ENCODE results near the gene SAPCD2.

The SAPCD2 gene

DNA sequence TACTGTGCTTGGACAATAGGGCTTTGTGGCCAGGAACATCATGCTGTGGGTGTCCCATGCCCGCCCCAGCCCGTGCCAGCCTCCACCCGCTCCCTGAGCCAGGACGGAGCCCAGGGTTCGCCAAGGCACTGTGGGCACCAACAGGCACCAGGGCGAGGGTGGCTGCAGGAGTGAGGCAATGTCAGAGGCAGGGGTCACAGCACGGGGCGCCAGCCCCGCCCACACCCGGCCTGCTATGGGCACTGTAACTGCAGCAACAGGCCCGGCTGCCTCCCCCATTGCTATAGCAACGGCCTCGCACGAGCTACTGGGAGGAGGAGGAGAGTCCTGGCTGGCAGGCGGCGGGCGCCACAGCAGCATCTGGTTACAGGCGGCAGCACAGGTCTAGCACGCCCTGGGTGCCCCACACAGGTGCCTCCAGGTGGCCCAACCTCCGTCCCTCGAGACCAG is 44.8 kb downstream of the SAPCD2 start:
- TF ChIP-seq, protein P1, sequence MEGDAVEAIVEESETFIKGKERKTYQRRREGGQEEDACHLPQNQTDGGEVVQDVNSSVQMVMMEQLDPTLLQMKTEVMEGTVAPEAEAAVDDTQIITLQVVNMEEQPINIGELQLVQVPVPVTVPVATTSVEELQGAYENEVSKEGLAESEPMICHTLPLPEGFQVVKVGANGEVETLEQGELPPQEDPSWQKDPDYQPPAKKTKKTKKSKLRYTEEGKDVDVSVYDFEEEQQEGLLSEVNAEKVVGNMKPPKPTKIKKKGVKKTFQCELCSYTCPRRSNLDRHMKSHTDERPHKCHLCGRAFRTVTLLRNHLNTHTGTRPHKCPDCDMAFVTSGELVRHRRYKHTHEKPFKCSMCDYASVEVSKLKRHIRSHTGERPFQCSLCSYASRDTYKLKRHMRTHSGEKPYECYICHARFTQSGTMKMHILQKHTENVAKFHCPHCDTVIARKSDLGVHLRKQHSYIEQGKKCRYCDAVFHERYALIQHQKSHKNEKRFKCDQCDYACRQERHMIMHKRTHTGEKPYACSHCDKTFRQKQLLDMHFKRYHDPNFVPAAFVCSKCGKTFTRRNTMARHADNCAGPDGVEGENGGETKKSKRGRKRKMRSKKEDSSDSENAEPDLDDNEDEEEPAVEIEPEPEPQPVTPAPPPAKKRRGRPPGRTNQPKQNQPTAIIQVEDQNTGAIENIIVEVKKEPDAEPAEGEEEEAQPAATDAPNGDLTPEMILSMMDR (IDR thresholded peaks at IDR 0.05; ENCODE audit: borderline replicate concordance, insufficient read depth, low read depth, low read length), result no peak
- no peak overlapping the region for H3K4me3 ChIP-seq (ENCODE audit: low read depth, low read length)

DNA sequence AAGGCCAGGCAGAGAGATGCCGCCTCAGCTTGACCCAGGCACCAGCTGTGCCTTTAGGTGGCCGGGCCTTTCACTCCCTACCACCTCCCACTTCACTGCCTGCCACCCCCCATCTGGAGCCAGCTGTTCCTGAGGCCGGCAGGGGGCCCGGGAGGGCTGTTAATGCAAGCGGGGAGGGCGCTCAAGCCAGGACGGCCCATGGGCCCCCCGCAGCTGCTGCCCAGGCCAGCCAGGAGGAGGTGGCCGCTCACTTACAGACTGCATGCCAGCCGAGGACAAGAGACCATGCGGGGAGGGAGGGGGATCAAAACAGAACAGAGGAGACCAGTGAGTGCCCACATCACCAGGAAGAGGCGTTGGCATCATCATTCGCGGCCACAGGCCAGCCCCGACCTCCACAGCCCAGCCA is 46.8 kb downstream of the SAPCD2 start:
- TF ChIP-seq, protein P1 (IDR thresholded peaks at IDR 0.05; ENCODE audit: borderline replicate concordance, insufficient read depth, low read depth, low read length), result no peak
- no peak overlapping the region for H3K4me3 ChIP-seq (ENCODE audit: low read depth, low read length)

DNA sequence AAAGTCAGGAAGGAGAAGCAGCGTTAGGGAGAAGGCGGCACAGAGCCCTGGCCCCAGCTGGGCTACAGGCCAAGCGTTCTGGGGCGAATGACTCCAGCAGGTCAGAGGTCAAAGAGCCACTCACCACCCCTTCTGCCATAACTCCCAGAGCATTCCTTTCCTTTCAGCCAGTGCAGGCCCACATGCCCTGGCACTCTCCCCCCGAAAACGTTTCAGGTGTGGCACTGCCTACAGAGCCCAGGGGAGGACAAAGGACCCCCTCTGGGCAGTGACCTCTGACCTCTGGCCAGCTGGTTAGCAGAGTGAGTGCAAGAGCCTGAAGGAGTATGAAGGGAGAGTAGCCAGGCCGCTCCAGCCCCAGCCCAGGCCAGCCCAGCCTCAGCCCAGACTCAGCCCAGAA is 47.2 kb downstream of the SAPCD2 start:
- TF ChIP-seq, protein P1 (IDR thresholded peaks at IDR 0.05; ENCODE audit: borderline replicate concordance, insufficient read depth, low read depth, low read length), result no peak
- no peak overlapping the region for H3K4me3 ChIP-seq (ENCODE audit: low read depth, low read length)

DNA sequence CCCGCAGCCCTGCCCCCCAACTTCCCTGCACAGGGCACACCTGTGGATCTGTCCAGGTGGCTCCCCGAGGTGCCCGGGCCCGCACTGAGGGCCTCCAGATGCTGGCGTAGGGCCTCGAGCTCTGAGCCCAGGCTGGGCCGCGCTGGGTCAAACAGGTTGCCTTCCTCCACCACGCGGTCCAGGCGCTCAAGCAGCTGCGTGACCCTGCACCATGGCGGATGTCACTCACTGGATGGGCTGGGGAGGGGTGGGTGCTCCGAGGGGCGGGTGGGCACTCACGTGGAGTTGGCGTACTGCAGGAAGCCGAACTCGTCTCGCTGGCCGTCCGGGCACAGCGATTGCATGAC is 47.7 kb downstream of the SAPCD2 start:
- H3K4me3 ChIP-seq (ENCODE audit: low read depth, low read length), result no peak overlapping the region
- TF ChIP-seq, protein P1 (IDR thresholded peaks at IDR 0.05; ENCODE audit: borderline replicate concordance, insufficient read depth, low read depth, low read length), result no peak

DNA sequence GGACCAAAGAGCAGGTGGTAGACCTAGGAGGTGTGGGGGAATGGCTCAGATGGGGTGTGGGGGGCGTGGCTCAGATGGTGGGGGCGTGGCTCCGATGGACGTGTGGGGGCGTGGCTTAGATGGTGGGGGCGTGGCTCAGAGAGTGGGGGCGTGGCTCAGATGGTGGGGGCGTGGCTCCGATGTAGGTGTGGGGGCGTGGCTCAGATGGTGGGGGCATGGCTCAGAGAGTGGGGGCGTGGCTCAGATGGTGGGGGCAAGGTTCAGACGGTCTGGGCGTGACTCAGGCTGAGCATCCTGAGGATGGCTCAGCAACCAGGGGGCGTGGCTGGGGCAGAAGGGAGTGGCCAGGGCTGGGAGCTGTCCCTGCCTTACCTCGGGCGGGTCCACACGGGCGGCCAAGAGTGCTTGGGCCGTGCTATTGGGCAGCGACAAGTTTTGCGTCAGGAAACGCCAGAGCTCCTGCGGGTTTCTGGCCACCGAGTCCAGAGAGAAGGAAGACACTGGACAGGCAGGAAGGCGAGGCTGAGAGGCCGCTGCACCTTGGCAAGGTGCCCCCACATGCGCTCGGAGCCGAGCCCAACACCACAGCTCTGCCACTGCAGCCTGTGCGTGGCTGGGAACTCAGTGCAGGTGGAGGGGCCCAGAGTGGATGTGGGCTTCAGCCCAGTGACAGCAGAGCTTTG is 48.2 kb downstream of the SAPCD2 start:
- no peak overlapping the region for H3K4me3 ChIP-seq (ENCODE audit: low read depth, low read length)
- TF ChIP-seq, protein P1 (IDR thresholded peaks at IDR 0.05; ENCODE audit: borderline replicate concordance, insufficient read depth, low read depth, low read length), result no peak

DNA sequence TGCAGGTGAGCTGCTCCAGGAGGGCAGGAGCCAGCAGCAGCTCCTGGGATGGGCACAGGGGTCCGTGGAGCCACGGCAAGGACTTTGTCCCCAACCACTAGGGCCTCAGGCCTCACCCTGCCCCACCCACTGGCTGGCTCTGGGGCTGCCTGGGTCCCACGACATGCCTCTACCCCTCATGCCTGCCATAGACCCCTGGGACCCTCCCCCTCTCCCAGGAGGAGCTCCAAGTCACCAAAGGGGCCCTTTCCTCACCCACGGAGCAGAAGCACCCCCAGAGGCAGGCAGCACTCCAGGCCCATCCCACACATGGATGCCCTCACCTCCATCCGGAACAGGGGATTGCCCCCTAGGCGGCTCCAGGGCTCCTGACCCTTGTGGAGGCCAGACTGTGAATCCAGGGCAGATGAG is 48.8 kb downstream of the SAPCD2 start:
- TF ChIP-seq, protein P1 (IDR thresholded peaks at IDR 0.05; ENCODE audit: borderline replicate concordance, insufficient read depth, low read depth, low read length), result no peak
- H3K4me3 ChIP-seq (ENCODE audit: low read depth, low read length), result no peak overlapping the region

DNA sequence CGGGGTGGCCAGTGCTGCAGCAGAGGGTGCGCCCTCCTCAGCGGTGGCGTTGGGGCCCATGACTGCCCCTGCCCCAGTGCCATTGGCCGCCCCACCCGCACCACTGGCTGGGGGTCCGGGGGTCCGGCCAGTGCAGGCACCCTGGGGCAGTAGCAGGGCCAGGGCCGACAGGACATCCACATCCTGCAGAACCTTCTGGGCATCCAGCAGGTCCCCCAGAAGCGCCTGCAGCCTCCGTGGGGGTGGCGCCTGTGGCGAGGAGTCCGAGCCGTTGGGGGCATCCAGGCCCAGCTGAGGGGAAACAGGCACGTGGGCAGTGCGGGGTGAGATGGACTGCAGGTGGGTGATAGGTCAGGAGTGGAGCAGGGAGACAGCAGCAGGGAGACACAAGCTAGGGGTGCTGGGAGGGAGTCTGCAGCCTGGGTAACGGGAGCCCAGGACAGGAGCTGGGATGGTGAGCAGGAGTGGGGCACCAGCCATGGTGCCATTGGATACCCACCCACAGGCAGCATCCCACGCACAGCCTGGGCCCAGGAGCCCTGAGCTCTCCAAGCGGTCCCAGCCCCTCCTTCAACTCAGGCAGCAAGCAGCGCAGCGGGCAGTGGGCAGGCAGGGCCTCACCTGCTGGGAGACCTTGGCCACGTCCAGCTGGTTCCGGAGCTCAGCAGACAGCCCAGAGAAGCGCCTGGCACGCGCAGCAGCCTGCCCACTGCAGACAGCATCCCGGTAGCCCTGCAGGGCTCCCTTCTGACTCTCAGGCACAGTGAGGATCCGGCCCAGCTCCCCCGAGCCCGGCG is 49.4 kb downstream of the SAPCD2 start:
- TF ChIP-seq, protein P1 (IDR thresholded peaks at IDR 0.05; ENCODE audit: borderline replicate concordance, insufficient read depth, low read depth, low read length), result no peak

More for the DNA sequence above, 49.4 kb downstream of the SAPCD2 start:
- H3K4me3 ChIP-seq (ENCODE audit: low read depth, low read length), result no peak overlapping the region

Measured in GM12875 (cell line).